Osteoblast (primary cell): ENCODE measurements around the gene PLEKHH2. TPM values are rescaled to one million over a fixed set of nuclear protein-coding genes. Genes with fewer than 3 reads are reported as not detected.

Experiments
- DNase-seq: peaks from one replicate; pipeline ENCODE4 v3.0.0; 2011; ENCODE audit warnings: low spot score, mixed read lengths; ENCODE audit not compliant: insufficient read length; ENCODE audit errors: missing footprints
- H2AFZ ChIP-seq: 2 replicates; pipeline ENCODE4 v1.6.0; 2011; ENCODE audit warnings: mild to moderate bottlenecking, low read length
- H3K27ac ChIP-seq: 2 replicates; pipeline ENCODE4 v1.5.1; 2011; ENCODE audit warnings: mild to moderate bottlenecking, low read depth, low read length, moderate library complexity
- H3K27me3 ChIP-seq: 2 replicates; pipeline ENCODE4 v1.6.0; 2012; ENCODE audit warnings: mild to moderate bottlenecking, control low read depth, inconsistent platforms, low read length, moderate library complexity; ENCODE audit not compliant: insufficient read depth
- H3K36me3 ChIP-seq: 2 replicates; pipeline ENCODE4 v1.5.1; 2011; ENCODE audit warnings: mild to moderate bottlenecking, low read length, control low read depth, moderate library complexity; ENCODE audit not compliant: insufficient read depth
- H3K4me1 ChIP-seq: 2 replicates; pipeline ENCODE4 v1.5.1; 2011; ENCODE audit warnings: mild to moderate bottlenecking, low read length, control low read depth, moderate library complexity; ENCODE audit not compliant: insufficient read depth
- H3K4me2 ChIP-seq: 2 replicates; pipeline ENCODE4 v1.6.0; 2011; ENCODE audit warnings: mild to moderate bottlenecking, low read length; ENCODE audit not compliant: insufficient read depth
- H3K4me3 ChIP-seq: fragments of 200-600 bp; sonication (generic); 3 replicates; pipeline ENCODE4 v1.5.1; 2012; ENCODE audit warnings: mild to moderate bottlenecking, low read length, inconsistent platforms; ENCODE audit not compliant: insufficient read depth
- H3K79me2 ChIP-seq: 2 replicates; pipeline ENCODE4 v1.6.0; 2012; ENCODE audit warnings: mild to moderate bottlenecking, low read length, control low read depth, inconsistent platforms; ENCODE audit not compliant: insufficient read depth
- H3K9me3 ChIP-seq: 2 replicates; pipeline ENCODE4 v1.5.1; 2011; ENCODE audit warnings: low read depth, low read length, control low read depth
- H4K20me1 ChIP-seq: 2 replicates; pipeline ENCODE4 v1.6.0; 2012; ENCODE audit warnings: mild to moderate bottlenecking, low read length, control low read depth; ENCODE audit not compliant: insufficient read depth
- CTCF ChIP-seq: IDR thresholded peaks from 2 replicates; pipeline ENCODE4 v1.5.1; 2011; ENCODE audit warnings: mild to moderate bottlenecking, low read depth, low read length, moderate library complexity; ENCODE audit errors: extremely low read depth
- total RNA-seq: library from RNA; depleted of rRNA; stranded (reverse); fragments of >200 nt; gene quantifications from 2 replicates; pipeline ENCODE4 v1.2.3, GENCODE V29; 2012

Gene PLEKHH2
- total RNA-seq, 1 donor, result 18.8 TPM

GRCh38 chr2:43798300-43798699 lies 161.2 kb downstream of the PLEKHH2 start:
- Histone ChIP-seq H3K9me3 (no peaks in the 10 kb centered on the region), H3K79me2 (no peaks in the 10 kb centered on the region), H3K27ac (no peak overlapping the region), H4K20me1 (no peaks in the 10 kb centered on the region), H3K4me1 (no peaks in the 10 kb centered on the region), H2AFZ (no peak overlapping the region), H3K36me3 (peaks cover 9% of the 10 kb centered on the region), H3K4me2 (no peak overlapping the region), H3K4me3 (no peak overlapping the region), H3K27me3 (no peaks in the 10 kb centered on the region)
- peak; percentile 41 for DNase-seq
- TF ChIP-seq CTCF, result peak; percentile 44

GRCh38 chr2:43800894-43801293 lies 163.8 kb downstream of the PLEKHH2 start:
- TF ChIP-seq CTCF, result no peak
- DNase-seq, result no peak
- H2AFZ ChIP-seq, result no peak overlapping the region
- H3K27ac ChIP-seq, result no peak overlapping the region
- H3K79me2 ChIP-seq, result no peaks in the 10 kb centered on the region
- no peaks in the 10 kb centered on the region for H4K20me1 ChIP-seq
- H3K4me3 ChIP-seq, result no peak overlapping the region
- H3K27me3 ChIP-seq, result no peaks in the 10 kb centered on the region
- no peaks in the 10 kb centered on the region for H3K9me3 ChIP-seq
- H3K4me2 ChIP-seq, result no peak overlapping the region
- peaks cover 9% of the 10 kb centered on the region for H3K36me3 ChIP-seq
- H3K4me1 ChIP-seq, result no peaks in the 10 kb centered on the region

GRCh38 chr2:43802135-43802534 lies 165.1 kb downstream of the PLEKHH2 start:
- DNase-seq, result no peak
- H3K4me1 ChIP-seq, result no peaks in the 10 kb centered on the region
- H3K36me3 ChIP-seq, result peaks cover 12% of the 10 kb centered on the region
- no peaks in the 10 kb centered on the region for H3K9me3 ChIP-seq
- no peak overlapping the region for H2AFZ ChIP-seq
- TF ChIP-seq CTCF, result no peak
- H3K27ac ChIP-seq, result no peak overlapping the region
- H3K4me3 ChIP-seq, result no peak overlapping the region
- H3K27me3 ChIP-seq, result no peaks in the 10 kb centered on the region
- no peaks in the 10 kb centered on the region for H3K79me2 ChIP-seq
- no peaks in the 10 kb centered on the region for H4K20me1 ChIP-seq
- H3K4me2 ChIP-seq, result no peak overlapping the region

GRCh38 chr2:43803113-43803512 lies 166.1 kb downstream of the PLEKHH2 start:
- no peak for TF ChIP-seq CTCF
- Histone ChIP-seq H3K27me3 (no peaks in the 10 kb centered on the region), H2AFZ (no peak overlapping the region), H3K4me1 (no peaks in the 10 kb centered on the region), H4K20me1 (no peaks in the 10 kb centered on the region), H3K36me3 (peaks cover 12% of the 10 kb centered on the region), H3K4me3 (no peak overlapping the region), H3K27ac (no peak overlapping the region), H3K79me2 (no peaks in the 10 kb centered on the region), H3K4me2 (no peak overlapping the region), H3K9me3 (no peaks in the 10 kb centered on the region)
- no peak for DNase-seq
